Measurements from ENCODE around the gene SRP9.

DNA sequence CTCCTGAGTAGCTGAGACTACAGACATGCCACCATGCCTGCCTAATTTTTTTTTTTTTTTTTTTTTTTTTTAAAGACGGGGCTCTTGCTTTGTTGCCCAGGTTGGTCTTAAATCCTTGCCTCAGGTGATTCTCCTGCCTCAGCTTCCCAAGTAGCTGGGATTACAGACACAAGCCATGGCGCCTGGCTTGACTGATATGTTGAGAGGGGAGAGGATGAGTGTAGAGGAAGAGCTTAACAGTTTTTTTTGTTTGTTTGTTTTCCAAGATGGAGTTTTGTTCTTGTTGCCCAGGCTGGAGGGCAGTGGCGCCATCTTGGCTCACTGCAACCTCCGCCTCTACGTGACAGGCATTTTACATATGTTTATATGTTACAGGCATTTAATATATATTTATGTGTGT lies 2.5 kb downstream of the SRP9 start:
- TF ChIP-seq POLR2A (IDR thresholded peaks at IDR 0.05; ENCODE audit: low read length) (no peak), GATA1 (IDR thresholded peaks at IDR 0.05; ENCODE audit: low read depth, low read length) (no peak)
